ENCODE data around the gene NKX3-2. TPM values are rescaled to one million over a fixed set of nuclear protein-coding genes. Genes with fewer than 3 reads are reported as not detected.

Gene NKX3-2
- total RNA-seq, 2 experiments from 2014 or later, result 0.57 to 0.63 TPM

DNA sequence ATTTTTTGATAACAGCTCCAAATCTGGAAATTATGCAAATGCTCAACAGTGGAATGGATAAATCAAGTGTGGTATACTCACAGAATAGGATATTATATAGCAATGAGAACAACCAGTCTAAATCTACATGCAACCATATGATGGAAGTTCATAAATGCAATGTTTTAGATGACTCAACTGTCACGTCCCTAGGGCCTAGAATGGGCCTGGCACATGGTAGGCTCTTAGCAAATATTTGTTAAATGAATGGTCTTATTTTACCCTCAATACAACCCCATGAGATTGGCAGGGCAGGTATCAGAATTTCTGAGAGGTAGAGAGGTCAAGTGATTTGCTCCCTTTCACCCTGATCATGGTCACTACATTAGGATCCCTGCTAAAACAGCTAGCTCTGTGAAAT is 14.6 kb upstream of the NKX3-2 start:
- CTCF ChIA-PET (ENCODE audit: unreplicated experiment), result no interaction called here
- Histone ChIP-seq H4K20me1 (ENCODE audit: insufficient read depth, low read length) (no peaks in the 10 kb centered on the region), H3K9me3 (ENCODE audit: low read length) (no peaks in the 10 kb centered on the region), H3K79me2 (ENCODE audit: insufficient read depth, low read depth, low read length) (no peaks in the 10 kb centered on the region), H3K4me1 (ENCODE audit: insufficient read depth, low read length, poor library complexity, severe bottlenecking) (no peaks in the 10 kb centered on the region), H3K4me2 (ENCODE audit: low read length) (no peak overlapping the region), H3K36me3 (ENCODE audit: insufficient read depth, low read length) (no peaks in the 10 kb centered on the region), H3K27ac (ENCODE audit: low read depth, low read length, poor library complexity, severe bottlenecking) (no peak overlapping the region), H3K4me3 (ENCODE audit: low read depth, low read length, poor library complexity, severe bottlenecking) (no peak overlapping the region), H3K9me2 (ENCODE audit: insufficient read depth, low read length) (no peaks in the 10 kb centered on the region), H2AFZ (ENCODE audit: low read length) (no peak overlapping the region)
- no peak for TF ChIP-seq EZH2phosphoT487 (IDR thresholded peaks at IDR 0.05; ENCODE audit: borderline replicate concordance, low read depth, low read length)
- TF ChIP-seq, protein P1, sequence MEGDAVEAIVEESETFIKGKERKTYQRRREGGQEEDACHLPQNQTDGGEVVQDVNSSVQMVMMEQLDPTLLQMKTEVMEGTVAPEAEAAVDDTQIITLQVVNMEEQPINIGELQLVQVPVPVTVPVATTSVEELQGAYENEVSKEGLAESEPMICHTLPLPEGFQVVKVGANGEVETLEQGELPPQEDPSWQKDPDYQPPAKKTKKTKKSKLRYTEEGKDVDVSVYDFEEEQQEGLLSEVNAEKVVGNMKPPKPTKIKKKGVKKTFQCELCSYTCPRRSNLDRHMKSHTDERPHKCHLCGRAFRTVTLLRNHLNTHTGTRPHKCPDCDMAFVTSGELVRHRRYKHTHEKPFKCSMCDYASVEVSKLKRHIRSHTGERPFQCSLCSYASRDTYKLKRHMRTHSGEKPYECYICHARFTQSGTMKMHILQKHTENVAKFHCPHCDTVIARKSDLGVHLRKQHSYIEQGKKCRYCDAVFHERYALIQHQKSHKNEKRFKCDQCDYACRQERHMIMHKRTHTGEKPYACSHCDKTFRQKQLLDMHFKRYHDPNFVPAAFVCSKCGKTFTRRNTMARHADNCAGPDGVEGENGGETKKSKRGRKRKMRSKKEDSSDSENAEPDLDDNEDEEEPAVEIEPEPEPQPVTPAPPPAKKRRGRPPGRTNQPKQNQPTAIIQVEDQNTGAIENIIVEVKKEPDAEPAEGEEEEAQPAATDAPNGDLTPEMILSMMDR (conservative IDR thresholded peaks at IDR 0.05; ENCODE audit: low read length), result no peak
- DNase-seq (ENCODE audit: low spot score), result no peak
- no TSS peak for BruUV-seq (replicated peaks)
- POLR2A ChIA-PET, result interaction anchor here (0.6 kb wide), 2 partner anchors 16 to 1745 kb away, joined by 3 to 6 read pairs; no protein-coding TSS in a partner anchor
- intact Hi-C loops (cut with micrococcal nuclease; ENCODE audit: unreplicated experiment), result no loop called here

DNA sequence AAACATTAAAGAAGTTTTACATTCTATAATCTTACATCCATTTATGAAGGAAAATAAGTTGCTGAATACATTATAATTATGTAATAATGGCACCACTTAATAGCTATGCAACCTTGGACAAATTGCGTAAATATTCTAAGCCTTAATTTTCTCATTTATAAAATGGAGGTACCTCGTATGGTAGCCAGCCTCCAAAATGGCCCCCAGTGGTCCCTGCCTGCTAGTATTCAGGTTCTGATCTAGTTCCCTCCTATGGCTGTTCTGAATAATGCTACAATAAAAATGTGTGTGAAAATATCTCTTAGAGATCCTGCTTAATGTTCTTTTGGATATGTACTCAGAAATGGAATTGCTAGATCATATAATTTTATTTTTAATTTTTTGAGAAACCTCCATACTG is 11.0 kb upstream of the NKX3-2 start:
- no peak overlapping the region for H2AFZ ChIP-seq (ENCODE audit: low read length)
- no peaks in the 10 kb centered on the region for H3K9me3 ChIP-seq (ENCODE audit: low read length)
- H3K36me3 ChIP-seq (ENCODE audit: insufficient read depth, low read length), result no peaks in the 10 kb centered on the region
- TF ChIP-seq EZH2phosphoT487 (IDR thresholded peaks at IDR 0.05; ENCODE audit: borderline replicate concordance, low read depth, low read length), result no peak
- TF ChIP-seq, protein P1 (conservative IDR thresholded peaks at IDR 0.05; ENCODE audit: low read length), result no peak
- ChIA-PET CTCF (ENCODE audit: unreplicated experiment) (no interaction called here), POLR2A (no interaction called here)
- H4K20me1 ChIP-seq (ENCODE audit: insufficient read depth, low read length), result no peaks in the 10 kb centered on the region
- no peaks in the 10 kb centered on the region for H3K79me2 ChIP-seq (ENCODE audit: insufficient read depth, low read depth, low read length)
- H3K4me1 ChIP-seq (ENCODE audit: insufficient read depth, low read length, poor library complexity, severe bottlenecking), result no peaks in the 10 kb centered on the region
- no peak overlapping the region for H3K4me3 ChIP-seq (ENCODE audit: low read depth, low read length, poor library complexity, severe bottlenecking)
- intact Hi-C loops (cut with micrococcal nuclease; ENCODE audit: unreplicated experiment), result no loop called here
- no peak for DNase-seq (ENCODE audit: low spot score)
- H3K9me2 ChIP-seq (ENCODE audit: insufficient read depth, low read length), result no peaks in the 10 kb centered on the region
- H3K4me2 ChIP-seq (ENCODE audit: low read length), result no peak overlapping the region
- H3K27ac ChIP-seq (ENCODE audit: low read depth, low read length, poor library complexity, severe bottlenecking), result no peak overlapping the region
- BruUV-seq (replicated peaks), result no TSS peak

DNA sequence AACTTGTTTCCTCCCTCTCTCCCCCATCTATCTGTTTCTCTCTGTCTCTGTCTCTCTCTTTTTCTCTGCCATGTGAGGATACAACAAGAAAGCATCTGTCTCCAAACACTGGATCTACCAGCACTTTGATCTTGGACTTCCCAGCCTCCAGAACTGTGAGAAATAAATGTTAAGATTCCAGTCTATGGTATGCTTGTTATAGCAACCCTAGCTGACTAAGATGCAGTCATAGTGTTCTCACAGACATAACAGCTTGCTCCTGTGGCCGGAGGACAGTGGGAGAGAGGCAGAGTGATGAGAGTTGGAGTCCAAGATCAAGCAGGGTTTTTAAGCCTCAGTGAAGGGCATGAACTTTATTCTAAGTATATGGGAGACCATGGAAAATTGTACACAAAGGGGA is 8.8 kb upstream of the NKX3-2 start:
- Histone ChIP-seq H3K9me3 (ENCODE audit: low read length) (no peaks in the 10 kb centered on the region), H3K9me2 (ENCODE audit: insufficient read depth, low read length) (no peaks in the 10 kb centered on the region), H3K4me3 (ENCODE audit: low read depth, low read length, poor library complexity, severe bottlenecking) (no peak overlapping the region), H3K79me2 (ENCODE audit: insufficient read depth, low read depth, low read length) (no peaks in the 10 kb centered on the region), H3K36me3 (ENCODE audit: insufficient read depth, low read length) (no peaks in the 10 kb centered on the region), H3K4me2 (ENCODE audit: low read length) (no peak overlapping the region), H3K4me1 (ENCODE audit: insufficient read depth, low read length, poor library complexity, severe bottlenecking) (peaks cover 9% of the 10 kb centered on the region), H2AFZ (ENCODE audit: low read length) (no peak overlapping the region), H4K20me1 (ENCODE audit: insufficient read depth, low read length) (no peaks in the 10 kb centered on the region), H3K27ac (ENCODE audit: low read depth, low read length, poor library complexity, severe bottlenecking) (no peak overlapping the region)
- ChIA-PET CTCF (ENCODE audit: unreplicated experiment) (no interaction called here), POLR2A (interaction anchor here (0.6 to 1.7 kb wide), 2 partner anchors 9 to 61 kb away, joined by 3 read pairs; no protein-coding TSS in a partner anchor)
- DNase-seq (ENCODE audit: low spot score), result no peak
- TF ChIP-seq EZH2phosphoT487 (IDR thresholded peaks at IDR 0.05; ENCODE audit: borderline replicate concordance, low read depth, low read length), result no peak
- TF ChIP-seq, protein P1 (conservative IDR thresholded peaks at IDR 0.05; ENCODE audit: low read length), result no peak
- no TSS peak for BruUV-seq (replicated peaks)
- intact Hi-C loops (cut with micrococcal nuclease; ENCODE audit: unreplicated experiment), result no loop called here
